ENCODE data around the gene DEF6.

DNA sequence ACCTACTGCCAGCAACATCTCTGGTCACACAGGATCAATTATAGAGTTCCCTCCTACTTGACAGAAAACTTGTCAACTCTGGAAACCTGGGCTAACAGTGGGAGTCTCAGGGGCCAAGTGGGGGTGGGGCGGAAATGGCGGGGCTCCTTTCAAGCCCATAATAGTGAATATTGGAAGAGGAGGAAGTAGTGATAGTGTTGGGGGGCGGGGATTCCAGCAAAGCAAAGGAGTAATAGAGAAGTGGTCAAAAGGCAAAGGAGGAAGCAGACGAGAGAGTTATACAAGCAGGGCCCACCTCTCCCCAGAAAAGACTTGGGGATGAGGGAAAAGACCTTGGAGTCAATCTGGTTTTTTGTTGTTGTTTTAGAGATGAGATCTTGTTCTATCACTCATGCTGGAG is 2.1 kb downstream of the DEF6 start:
- no peak for TF ChIP-seq FOSL2 (IDR thresholded peaks at IDR 0.05; ENCODE audit: borderline replicate concordance, low read depth)
- no peak for TF ChIP-seq EZH2phosphoT487 (IDR thresholded peaks at IDR 0.05; ENCODE audit: borderline replicate concordance, low read depth)
- no peak for TF ChIP-seq CTCF (IDR thresholded peaks at IDR 0.05)
- TF ChIP-seq TAF1 (IDR thresholded peaks at IDR 0.05; ENCODE audit: borderline replicate concordance, low read depth, low read length): no peak
- TF ChIP-seq MXI1 (IDR thresholded peaks at IDR 0.05; ENCODE audit: low read depth, low read length): no peak
- no peak for TF ChIP-seq REST (IDR thresholded peaks at IDR 0.05; ENCODE audit: low read depth, low read length)
